IMR-90 (cell line): ENCODE results near the gene DNAI2. TPM values are rescaled to one million over a fixed set of nuclear protein-coding genes. Genes with fewer than 3 reads are reported as not detected.

Source experiments
- ATAC-seq: fragments of 200-7000 bp; cut with Tn5 transposase; 2 replicates; pipeline ENCODE4 v1.9.1; 2020; ENCODE audit warnings: low read depth, mild to moderate bottlenecking, moderate library complexity
- BruUV-seq: library from RNA; stranded (reverse); fragments of 400-500 nt; replicated peaks from 2 replicates; lab custom pipeline; 2021; lab: Mats Ljungman, UMichigan
- CTCF ChIA-PET: fragments of 300-600 bp; formaldehyde crosslinking; extraction: SDS; loops from one replicate; lab custom pipeline; 2021; ENCODE audit warnings: antibody characterized with exemption; lab: Yijun Ruan, JAX
- POLR2A ChIA-PET: fragments of 300-600 bp; sonication (Branson Sonifier 250); formaldehyde crosslinking; loops from one replicate; lab custom pipeline; 2022; ENCODE audit warnings: antibody characterized with exemption; ENCODE audit not compliant: unreplicated experiment; lab: Charles Lee
- DNase-seq: peaks from one replicate; pipeline ENCODE4 v3.0.0; 2013
- H2AFZ ChIP-seq: replicated peaks from 2 replicates; pipeline ENCODE3; 2013; ENCODE audit warnings: low read length, mild to moderate bottlenecking; ENCODE audit not compliant: poor library complexity
- H2AK5ac ChIP-seq: 2 replicates; pipeline ENCODE4 v1.6.1; 2013; ENCODE audit warnings: low read depth, low read length, inconsistent platforms
- H2AK9ac ChIP-seq: replicated peaks from 2 replicates; pipeline ENCODE3; 2013; ENCODE audit warnings: mild to moderate bottlenecking, low read depth, low read length, moderate library complexity; ENCODE audit not compliant: poor library complexity
- H2BK120ac ChIP-seq: 2 replicates; pipeline ENCODE4 v1.6.1; 2013; ENCODE audit warnings: low read depth, low read length, inconsistent platforms
- H2BK15ac ChIP-seq: 3 replicates; pipeline ENCODE4 v1.6.1; 2013; ENCODE audit warnings: low read depth, low read length, inconsistent platforms
- H2BK20ac ChIP-seq: 2 replicates; pipeline ENCODE4 v1.6.1; 2013; ENCODE audit warnings: low read depth, mild to moderate bottlenecking, inconsistent platforms, low read length, moderate library complexity
- H2BK5ac ChIP-seq: 2 replicates; pipeline ENCODE4 v1.6.1; 2013; ENCODE audit warnings: mild to moderate bottlenecking, low read depth, low read length, inconsistent platforms; ENCODE audit not compliant: poor library complexity, severe bottlenecking
- H3K14ac ChIP-seq: replicated peaks from 2 replicates; pipeline ENCODE4 v1.6.1; 2013; ENCODE audit warnings: low read depth, low read length, inconsistent platforms
- H3K18ac ChIP-seq: 2 replicates; pipeline ENCODE4 v1.6.1; 2013; ENCODE audit warnings: low read depth, low read length, control low read depth
- H3K23ac ChIP-seq: 2 replicates; pipeline ENCODE4 v1.6.1; 2013; ENCODE audit warnings: low read depth, low read length, inconsistent platforms
- H3K27ac ChIP-seq: 2 replicates; pipeline ENCODE4 v1.5.1; 2013; ENCODE audit warnings: mild to moderate bottlenecking, control low read depth, low read length; ENCODE audit not compliant: insufficient read depth
- H3K27me3 ChIP-seq: 2 replicates; pipeline ENCODE4 v1.6.1; 2013; ENCODE audit warnings: low read length; ENCODE audit not compliant: control insufficient read depth, insufficient read depth
- H3K36me3 ChIP-seq: 2 replicates; pipeline ENCODE4 v1.6.1; 2013; ENCODE audit warnings: low read length, mixed read lengths; ENCODE audit not compliant: control insufficient read depth, insufficient read depth
- H3K4ac ChIP-seq: 2 replicates; pipeline ENCODE4 v1.6.1; 2013; ENCODE audit warnings: low read depth, low read length, inconsistent platforms
- H3K4me1 ChIP-seq: 2 replicates; pipeline ENCODE4 v1.6.1; 2013; ENCODE audit warnings: low read length, mixed read lengths; ENCODE audit not compliant: control insufficient read depth, insufficient read depth
- H3K4me2 ChIP-seq: 2 replicates; pipeline ENCODE4 v1.6.1; 2013; ENCODE audit warnings: low read depth, mild to moderate bottlenecking, control low read depth, low read length, moderate library complexity
- H3K4me3 ChIP-seq: 2 replicates; pipeline ENCODE4 v1.5.1; 2013; ENCODE audit warnings: low read depth, mild to moderate bottlenecking, control low read depth, low read length, moderate library complexity; ENCODE audit not compliant: insufficient read depth
- H3K56ac ChIP-seq: 2 replicates; pipeline ENCODE4 v1.6.1; 2013; ENCODE audit warnings: low read length, inconsistent platforms; ENCODE audit not compliant: insufficient read depth; ENCODE audit errors: extremely low read depth
- H3K79me1 ChIP-seq, 2 experiments: 2 replicates each; pipeline ENCODE4 v1.6.1; 2013; ENCODE audit warnings: low read length in 2 of 2, inconsistent platforms in 1 of 2, low read depth in 1 of 2
- H3K9ac ChIP-seq: 2 replicates; pipeline ENCODE4 v1.6.1; 2013; ENCODE audit warnings: low read depth, low read length, control low read depth
- H3K9me1 ChIP-seq: 2 replicates; pipeline ENCODE4 v1.6.1; 2013; ENCODE audit warnings: low read length, inconsistent platforms; ENCODE audit not compliant: insufficient read depth
- H3K9me3 ChIP-seq: 2 replicates; pipeline ENCODE4 v1.6.1; 2013; ENCODE audit warnings: low read length; ENCODE audit not compliant: control insufficient read depth, insufficient read depth
- H4K20me1 ChIP-seq: 2 replicates; pipeline ENCODE4 v1.6.1; 2013; ENCODE audit warnings: low read length, inconsistent platforms; ENCODE audit not compliant: insufficient read depth
- H4K5ac ChIP-seq: 2 replicates; pipeline ENCODE4 v1.6.1; 2013; ENCODE audit warnings: mild to moderate bottlenecking, low read depth, low read length, control low read depth
- H4K8ac ChIP-seq, 2 experiments: 2 replicates each; pipeline ENCODE4 v1.6.1; 2013; ENCODE audit warnings: low read depth in 2 of 2, low read length in 2 of 2, control low read depth in 1 of 2, inconsistent platforms in 1 of 2
- H4K91ac ChIP-seq: 2 replicates; pipeline ENCODE4 v1.6.1; 2013; ENCODE audit warnings: low read depth, low read length, inconsistent platforms; ENCODE audit not compliant: insufficient read depth
- CTCF ChIP-seq: conservative IDR thresholded peaks from 2 replicates; pipeline ENCODE4 v1.5.1; 2012; ENCODE audit warnings: mild to moderate bottlenecking, low read depth, low read length, improper control_type of control experiment
- MAZ ChIP-seq: IDR thresholded peaks from 2 replicates; pipeline ENCODE4 v1.6.1; 2012; ENCODE audit warnings: low read depth, mild to moderate bottlenecking, low read length, improper control_type of control experiment, moderate library complexity, borderline replicate concordance
- RCOR1 ChIP-seq: IDR thresholded peaks from 2 replicates; pipeline ENCODE4 v1.6.1; 2012; ENCODE audit warnings: mild to moderate bottlenecking, low read length, improper control_type of control experiment; ENCODE audit not compliant: insufficient replicate concordance
- USF2 ChIP-seq: fragments of 150-350 bp; IDR thresholded peaks from 2 replicates; pipeline ENCODE4 v1.6.1; 2017; ENCODE audit warnings: mild to moderate bottlenecking, antibody characterized with exemption, low read length, low read depth
- WGBS, 2 experiments: methylation state at CpG; one replicate each; pipeline versions ENCODE4 v1.1.5 to v1.1.7; 2013; ENCODE audit warnings: missing lambda C conversion rate in 2 of 2; ENCODE audit not compliant: insufficient read length in 1 of 2; ENCODE audit errors: extremely low coverage in 2 of 2; 5-methylcytosine and 5-hydroxymethylcytosine counted together
- dilution Hi-C: fragments of 300-500 bp; cut with HindIII; formaldehyde crosslinking; loops from one replicate; pipeline ENCODE4 v1.14.3; 2018; ENCODE audit warnings: low sequenced_read_pairs; ENCODE audit not compliant: unreplicated experiment
- in situ Hi-C: fragments of 300-500 bp; cut with MboI; formaldehyde crosslinking; loops from 3 replicates; pipeline ENCODE4 v1.14.3; 2019; ENCODE audit warnings: low sequenced_read_pairs, inconsistent platforms, mixed read lengths
- intact Hi-C: fragments of 100-400 bp; cut with micrococcal nuclease; formaldehyde crosslinking; loops from 2 replicates; pipeline ENCODE4 v1.10.0; 2022
- polyA plus RNA-seq, 3 experiments: library from polyadenylated mRNA; depleted of rRNA; stranded (reverse); fragments of >200 nt; gene quantifications; 2 replicates each; pipeline ENCODE4 v1.2.3, GENCODE V29; 2012; ENCODE audit warnings: low replicate concordance in 1 of 3
- total RNA-seq: library from RNA; depleted of rRNA; stranded (reverse); fragments of >200 nt; gene quantifications from 2 replicates; pipeline ENCODE4 v1.2.3, GENCODE V29; 2012

Gene DNAI2
- total and polyA plus RNA-seq, 2 of the 4 experiments (the other 2 are of a cell fraction): not detected

GRCh38 chr17:74288785-74289184 lies 14.8 kb downstream of the DNAI2 start:
- in situ Hi-C loops (no loop called here), intact Hi-C loops (no loop called here), dilution Hi-C loops (no loop called here)
- H4K5ac ChIP-seq: no peak overlapping the region
- H4K8ac ChIP-seq: no peak overlapping the region
- ChIA-PET POLR2A (no interaction called here), CTCF (no interaction called here)
- H2AK5ac ChIP-seq: no peak overlapping the region
- no peaks in the 10 kb centered on the region for H4K20me1 ChIP-seq
- H2BK120ac ChIP-seq: no peak overlapping the region
- no peak overlapping the region for H2AK9ac ChIP-seq
- no peak overlapping the region for H3K18ac ChIP-seq
- no peak overlapping the region for H2BK15ac ChIP-seq
- no peaks in the 10 kb centered on the region for H3K36me3 ChIP-seq
- no peak overlapping the region for H2BK20ac ChIP-seq
- no peak overlapping the region for H2AFZ ChIP-seq
- DNase-seq (no peak), ATAC-seq (no peak)
- no peak overlapping the region for H3K27ac ChIP-seq
- no peak overlapping the region for H3K23ac ChIP-seq
- no peak overlapping the region for H2BK5ac ChIP-seq
- H3K4ac ChIP-seq: no peak overlapping the region
- no peaks in the 10 kb centered on the region for H3K27me3 ChIP-seq
- no peak overlapping the region for H3K14ac ChIP-seq
- no peak overlapping the region for H4K91ac ChIP-seq
- no TSS peak for BruUV-seq
- no peak overlapping the region for H3K4me3 ChIP-seq
- H3K56ac ChIP-seq: no peak overlapping the region
- H3K9me1 ChIP-seq: no peaks in the 10 kb centered on the region
- TF ChIP-seq CTCF (no peak), RCOR1 (no peak), MAZ (no peak), USF2 (no peak)
- no peak overlapping the region for H3K4me2 ChIP-seq
- no CpG with 5 or more reads among the region's 5 CpGs for WGBS, 2 experiments
- H3K9ac ChIP-seq: no peak overlapping the region
- no peaks in the 10 kb centered on the region for H3K4me1 ChIP-seq
- H3K79me1 ChIP-seq: no peaks in the 10 kb centered on the region
- H3K9me3 ChIP-seq: no peaks in the 10 kb centered on the region
